Measurements from ENCODE around the gene PTPRN2. TPM values are rescaled to one million over a fixed set of nuclear protein-coding genes. Genes with fewer than 3 reads are reported as not detected.

Gene PTPRN2
- total RNA-seq, 1 experiment from 2014 or later, result 2.1 TPM

GRCh38 chr7:158327571-158328180, 259.9 kb downstream of the PTPRN2 start:
- Histone ChIP-seq H3K36me3 (ENCODE audit: control insufficient read depth in 1 of 2, insufficient read depth in 2 of 2, low read length in 2 of 2) (no peaks in the 10 kb centered on the region), H4K20me1 (ENCODE audit: insufficient read depth) (no peaks in the 10 kb centered on the region), H3K27ac (ENCODE audit: low read depth, low read length) (no peak overlapping the region), H3K4me3 (replicated peaks in 1 of 2; ENCODE audit: low read depth in 1 of 2, low read length in 2 of 2) (no peak overlapping the region), H3K4me2 (ENCODE audit: low read length) (no peak overlapping the region), H3K9me3 (ENCODE audit: control insufficient read depth in 1 of 2, insufficient read depth in 1 of 2, low read depth in 1 of 2, low read length in 2 of 2) (peaks cover 0 to 6% of the 10 kb centered on the region in 2 experiments; a peak in 2 of 4 replicates), H3K4me1 (ENCODE audit: control insufficient read depth in 1 of 2, insufficient read depth in 2 of 2, low read length in 2 of 2) (no peaks in the 10 kb centered on the region), H3K27me3 (ENCODE audit: insufficient read depth, low read length) (no peaks in the 10 kb centered on the region), H3K9ac (ENCODE audit: low read length) (no peak overlapping the region), H2AFZ (ENCODE audit: low read depth, low read length, poor library complexity, severe bottlenecking) (no peak overlapping the region), H3K9me2 (ENCODE audit: insufficient read depth) (no peaks in the 10 kb centered on the region), H3K79me2 (ENCODE audit: insufficient read depth, low read length) (no peaks in the 10 kb centered on the region)
- no peak for TF ChIP-seq EGR1 (IDR thresholded peaks at IDR 0.05; ENCODE audit: low read depth)
- TF ChIP-seq RAD21 (IDR thresholded peaks at IDR 0.05; ENCODE audit: low read depth), result no peak
- no peak for ATAC-seq
- POLR2A ChIA-PET, result no interaction called here
- RAD21 ChIA-PET (ENCODE audit: low non-redundant PET in 1 of 2, low total read pairs in 2 of 2, uncharacterized antibody in 2 of 2, unreplicated experiment in 2 of 2), result no interaction called here
- intact Hi-C loops (cut with micrococcal nuclease), result no loop called here
- CTCF ChIA-PET, result no interaction called here
- no peak for DNase-seq (ENCODE audit: low read depth, low spot score)
- BruUV-seq (replicated peaks), result no TSS peak

DNA sequence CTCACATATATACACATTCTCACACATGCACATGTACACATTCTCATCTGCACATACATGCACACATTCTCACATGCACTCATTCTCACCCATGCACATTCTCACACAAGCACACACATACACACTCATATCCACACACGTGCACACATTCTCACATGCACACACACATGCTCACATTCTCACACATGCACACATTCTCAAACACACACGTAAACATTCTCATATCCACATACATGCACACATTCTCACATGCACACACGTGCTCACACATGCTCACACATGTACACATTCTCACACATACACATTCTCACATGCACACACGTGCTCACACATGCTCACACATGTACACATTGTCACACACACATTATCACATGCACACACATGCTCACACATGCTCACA, 260.6 kb downstream of the PTPRN2 start:
- DNase-seq (ENCODE audit: low read depth, low spot score), result no peak
- no peaks in the 10 kb centered on the region for H3K79me2 ChIP-seq (ENCODE audit: insufficient read depth, low read length)
- H3K9ac ChIP-seq (ENCODE audit: low read length), result no peak overlapping the region
- H2AFZ ChIP-seq (ENCODE audit: low read depth, low read length, poor library complexity, severe bottlenecking), result no peak overlapping the region
- no peak overlapping the region for H3K4me3 ChIP-seq (replicated peaks in 1 of 2; ENCODE audit: low read depth in 1 of 2, low read length in 2 of 2)
- no peak overlapping the region for H3K4me2 ChIP-seq (ENCODE audit: low read length)
- CTCF ChIA-PET, result no interaction called here
- no peak for TF ChIP-seq EGR1 (IDR thresholded peaks at IDR 0.05; ENCODE audit: low read depth)
- no peak for TF ChIP-seq ELF1 (IDR thresholded peaks at IDR 0.05; ENCODE audit: borderline replicate concordance, low read depth)
- RAD21 ChIA-PET (ENCODE audit: low non-redundant PET in 1 of 2, low total read pairs in 2 of 2, uncharacterized antibody in 2 of 2, unreplicated experiment in 2 of 2), result no interaction called here
- intact Hi-C loops (cut with micrococcal nuclease), result no loop called here
- H4K20me1 ChIP-seq (ENCODE audit: insufficient read depth), result no peaks in the 10 kb centered on the region
- BruUV-seq (replicated peaks), result no TSS peak
- no peak overlapping the region for H3K27ac ChIP-seq (ENCODE audit: low read depth, low read length)
- peaks cover 0 to 6% of the 10 kb centered on the region in 2 experiments; a peak in 2 of 4 replicates for H3K9me3 ChIP-seq (ENCODE audit: control insufficient read depth in 1 of 2, insufficient read depth in 1 of 2, low read depth in 1 of 2, low read length in 2 of 2)
- POLR2A ChIA-PET, result no interaction called here
- no peaks in the 10 kb centered on the region for H3K9me2 ChIP-seq (ENCODE audit: insufficient read depth)
- no peak for ATAC-seq
- no peaks in the 10 kb centered on the region for H3K4me1 ChIP-seq (ENCODE audit: control insufficient read depth in 1 of 2, insufficient read depth in 2 of 2, low read length in 2 of 2)
- H3K27me3 ChIP-seq (ENCODE audit: insufficient read depth, low read length), result no peaks in the 10 kb centered on the region
- H3K36me3 ChIP-seq (ENCODE audit: control insufficient read depth in 1 of 2, insufficient read depth in 2 of 2, low read length in 2 of 2), result no peaks in the 10 kb centered on the region
